HepG2 (cell line): ENCODE measurements around the gene CTXN1. TPM values are rescaled to one million over a fixed set of nuclear protein-coding genes. Genes with fewer than 3 reads are reported as not detected.

Source experiments
- BRD4 ChIP-seq: sonication (generic); formaldehyde crosslinking; IDR thresholded peaks from 2 replicates; pipeline ENCODE4 v1.4.0; 2020; ENCODE audit warnings: missing genetic modification reagents
- CSRNP2 ChIP-seq: sonication (generic); formaldehyde crosslinking; conservative IDR thresholded peaks from 2 replicates; pipeline ENCODE4 v1.8.0; 2022; ENCODE audit warnings: low read depth, missing genetic modification reagents
- EZH2 ChIP-seq: conservative IDR thresholded peaks from 2 replicates; pipeline ENCODE4 v1.6.1; 2012; ENCODE audit warnings: mild to moderate bottlenecking, low read depth, low read length, moderate library complexity
- FUBP1 ChIP-seq: sonication (generic); formaldehyde crosslinking; IDR thresholded peaks from 2 replicates; pipeline ENCODE4 v1.5.1; 2020; ENCODE audit warnings: missing genetic modification reagents, mild to moderate bottlenecking, borderline replicate concordance
- GABPA ChIP-seq, 2 experiments: IDR thresholded peaks; 2 replicates each; pipeline ENCODE4 v1.6.1; 2011 to 2016; ENCODE audit warnings: low read depth in 2 of 2, low read length in 1 of 2, missing biosample characterization in 1 of 2, missing genetic modification characterization in 1 of 2
- KDM2A ChIP-seq: sonication (generic); formaldehyde crosslinking; IDR thresholded peaks from 2 replicates; pipeline ENCODE4 v1.4.0; 2020; ENCODE audit warnings: low read depth, missing genetic modification reagents, borderline replicate concordance
- KDM3A ChIP-seq: IDR thresholded peaks from 2 replicates; pipeline ENCODE4 v1.6.1; 2018; ENCODE audit warnings: low read depth, missing compliant biosample characterization
- KDM5B ChIP-seq: sonication (generic); formaldehyde crosslinking; IDR thresholded peaks from 2 replicates; pipeline ENCODE4 v1.4.0; 2020; ENCODE audit warnings: missing genetic modification reagents, mild to moderate bottlenecking, borderline replicate concordance
- MLLT10 ChIP-seq: sonication (generic); formaldehyde crosslinking; IDR thresholded peaks from 2 replicates; pipeline ENCODE4 v1.4.0; 2020; ENCODE audit warnings: missing genetic modification reagents
- NRL ChIP-seq: sonication (generic); formaldehyde crosslinking; IDR thresholded peaks from 2 replicates; pipeline ENCODE4 v1.5.0; 2020; ENCODE audit warnings: missing genetic modification reagents, mild to moderate bottlenecking, moderate library complexity, borderline replicate concordance
- RARA ChIP-seq: IDR thresholded peaks from 2 replicates; pipeline ENCODE4 v1.6.1; 2016; ENCODE audit warnings: missing genetic modification reagents, missing compliant biosample characterization
- ZFP36L2 ChIP-seq: sonication (generic); formaldehyde crosslinking; IDR thresholded peaks from 2 replicates; pipeline ENCODE4 v1.4.0; 2020; ENCODE audit warnings: missing genetic modification reagents
- ZNF337 ChIP-seq: sonication (generic); formaldehyde crosslinking; IDR thresholded peaks from 2 replicates; pipeline ENCODE4 v1.5.1; 2020; ENCODE audit warnings: missing genetic modification reagents, low read depth, mild to moderate bottlenecking, borderline replicate concordance
- ZNF616 ChIP-seq: sonication (generic); formaldehyde crosslinking; IDR thresholded peaks from 2 replicates; pipeline ENCODE4 v1.5.0; 2020; ENCODE audit warnings: low read depth, mild to moderate bottlenecking, missing genetic modification reagents
- ZNF687 ChIP-seq: sonication (generic); formaldehyde crosslinking; IDR thresholded peaks from 2 replicates; pipeline ENCODE4 v1.5.1; 2020; ENCODE audit warnings: mild to moderate bottlenecking, missing genetic modification reagents, moderate library complexity
- ZNF784 ChIP-seq: sonication (generic); formaldehyde crosslinking; IDR thresholded peaks from 2 replicates; pipeline ENCODE4 v1.5.1; 2020; ENCODE audit warnings: missing genetic modification reagents, mild to moderate bottlenecking, borderline replicate concordance
- ZSCAN9 ChIP-seq: IDR thresholded peaks from 2 replicates; pipeline ENCODE4 v1.6.1; 2016; ENCODE audit warnings: borderline replicate concordance
- ZXDC ChIP-seq: sonication (generic); formaldehyde crosslinking; IDR thresholded peaks from 2 replicates; pipeline ENCODE4 v1.5.0; 2020; ENCODE audit warnings: mild to moderate bottlenecking, missing genetic modification reagents
- polyA plus RNA-seq, 8 experiments: library from polyadenylated mRNA; depleted of rRNA in 3 of 8; stranded (reverse) in 7 of 8; unstranded in 1 of 8; fragments of >200 nt; fragmentation: Illumina TruSeq in 4 of 8; extraction: Trizol in 4 of 8; gene quantifications; 2 replicates each; pipeline versions ENCODE4 v1.2.1 to v1.2.3, GENCODE V29; 2011 to 2016; ENCODE audit warnings: low read depth in 4 of 8, missing spikeins in 1 of 8, mixed read lengths in 1 of 8; ENCODE audit not compliant: insufficient read depth in 1 of 8
- total RNA-seq, 5 experiments: library from RNA; depleted of rRNA; stranded (reverse); fragments of >200 nt; fragmentation: Illumina TruSeq; extraction: Trizol; gene quantifications; 2 replicates each; pipeline ENCODE4 v1.2.3, GENCODE V29; 2016; ENCODE audit warnings: low read depth in 1 of 5

CTXN1 gene
- total and polyA plus RNA-seq, 2 of the 13 experiments (the other 11 are each of a cell fraction or from before 2014, with no cell fraction given): 0.11 TPM; not detected in 1

GRCh38 chr19:7874897-7875273, 51.0 kb downstream of the CTXN1 start (continued):
- peak; percentile 45; the same call in 1 of the 2 replicates for TF ChIP-seq ZNF687 (CRISPR knock-in tag)
- TF ChIP-seq ZSCAN9: 0 out of 2 replicates have a peak, but pooled peaks have one; percentile 30
- no peak for TF ChIP-seq ZNF784 (CRISPR knock-in tag)
- no peak for TF ChIP-seq BRD4
- no peak for TF ChIP-seq CSRNP2
- no peak for TF ChIP-seq FUBP1 (CRISPR knock-in tag)
- TF ChIP-seq ZFP36L2: no peak
- TF ChIP-seq NRL (CRISPR knock-in tag): no peak
- TF ChIP-seq RARA (CRISPR knock-in tag): no peak
- no peak for TF ChIP-seq ZXDC
- 0 out of 2 replicates have a peak, but pooled peaks have one; percentile 1 for TF ChIP-seq KDM2A
- TF ChIP-seq MLLT10 (CRISPR knock-in tag): no peak
- no peak for TF ChIP-seq KDM5B (CRISPR knock-in tag)
- TF ChIP-seq ZNF337 (CRISPR knock-in tag): no peak
- TF ChIP-seq GABPA (IDR thresholded peaks at IDR 0.05; ENCODE audit: low read depth, low read length): no peak
- peak; percentile 30; the same call in 1 of the 2 replicates for TF ChIP-seq GABPA (CRISPR knock-in tag; IDR thresholded peaks at IDR 0.05; ENCODE audit: low read depth)
- TF ChIP-seq KDM3A (CRISPR knock-in tag): peak; percentile 23; the same call in 1 of the 2 replicates
- no peak for TF ChIP-seq ZNF616
- TF ChIP-seq EZH2: no peak
